ENCODE results near the gene RALGAPB. TPM values are rescaled to one million over a fixed set of nuclear protein-coding genes. Genes with fewer than 3 reads are reported as not detected.

RALGAPB gene
- total and polyA plus RNA-seq, 2 of the 13 experiments (the other 11 are each of a cell fraction or from before 2014, with no cell fraction given) = 17.6 to 30.6 TPM

DNA sequence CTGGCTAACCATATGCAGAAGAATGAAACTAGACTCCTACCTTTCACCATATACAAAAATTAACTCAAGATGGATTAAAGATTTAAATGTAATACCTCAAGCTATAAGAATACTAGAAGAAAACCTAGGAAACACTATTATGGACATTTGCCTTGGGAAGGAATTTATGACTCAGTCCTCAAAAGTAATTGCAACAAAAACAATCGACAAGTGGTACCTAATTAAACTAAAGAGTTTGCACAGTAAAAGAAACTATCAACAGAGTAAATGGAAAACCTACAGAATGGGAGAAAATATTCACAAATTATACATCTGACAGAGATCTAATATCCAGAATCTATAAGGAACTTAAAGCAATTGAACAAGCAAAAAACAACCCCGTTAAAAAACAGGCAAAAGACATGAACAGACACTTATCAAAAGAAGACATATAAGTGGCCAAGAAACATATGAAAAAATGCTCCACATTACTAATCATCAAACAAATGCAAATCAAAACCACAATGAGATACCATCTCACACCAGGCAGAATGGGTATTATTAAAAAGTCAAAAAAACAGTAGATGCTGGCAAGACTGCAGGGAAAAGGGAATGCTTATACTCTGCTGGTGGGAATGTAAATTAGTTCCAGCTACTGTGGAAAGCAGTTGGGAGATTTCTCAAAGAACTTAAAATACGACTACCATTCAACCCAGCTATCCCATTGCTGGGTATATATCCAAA is 31.9 kb downstream of the RALGAPB start:
- FAIRE-seq (no peak), ATAC-seq (no peak), DNase-seq (ENCODE audit: low spot score) (no peak)
- POLR2A ChIA-PET = interaction anchor here (0.6 kb wide), 1 partner anchor 81 kb away, joined by 3 read pairs; no protein-coding TSS in a partner anchor
- in situ Hi-C loops (cut with HindIII; ENCODE audit: extremely low pct_ligation_motif_present, low pct_unique_long_range_greater_than_20kb) (no loop called here), intact Hi-C loops (cut with micrococcal nuclease; ENCODE audit: unreplicated experiment) (no loop called here)
- Histone ChIP-seq H3K79me2 (ENCODE audit: insufficient read depth, low read length) (no peaks in the 10 kb centered on the region), H3K9ac (ENCODE audit: insufficient read depth, low read depth, low read length) (no peak overlapping the region), H3K9me3 (ENCODE audit: low read length) (no peaks in the 10 kb centered on the region), H3K36me3 (replicated peaks in 1 of 2; ENCODE audit: control insufficient read depth in 1 of 2, insufficient read depth in 2 of 2, low read length in 2 of 2) (peaks cover 29 to 45% of the 10 kb centered on the region in 2 experiments; a peak in 4 of 5 replicates), H3K4me2 (ENCODE audit: low read depth, low read length) (no peak overlapping the region), H3K4me1 (ENCODE audit: insufficient read depth, low read length) (no peaks in the 10 kb centered on the region), H3K4me3 (replicated peaks in 1 of 3; ENCODE audit: insufficient read depth in 1 of 3, low read depth in 2 of 3, low read length in 3 of 3) (no peak overlapping the region), H2AFZ (ENCODE audit: low read length) (no peak overlapping the region), H3K27ac (ENCODE audit: extremely low read length, insufficient read depth, low read length) (no peak overlapping the region), H4K20me1 (ENCODE audit: insufficient read depth, low read length) (no peaks in the 10 kb centered on the region), H3K27me3 (ENCODE audit: control insufficient read depth in 1 of 2, insufficient read depth in 2 of 2, low read length in 2 of 2) (no peaks in the 10 kb centered on the region)
- CTCF ChIA-PET (ENCODE audit: low intra/inter-chr PET ratio, low total read pairs) = no interaction called here
- TF ChIP-seq YEATS4 (CRISPR knock-in tag; IDR thresholded peaks at IDR 0.05; ENCODE audit: borderline replicate concordance) (0 out of 2 replicates have a peak, but pooled peaks have one; percentile 13), ZSCAN30 (CRISPR knock-in tag; IDR thresholded peaks at IDR 0.05) (no peak), ZNF33A (CRISPR knock-in tag; IDR thresholded peaks at IDR 0.05; ENCODE audit: borderline replicate concordance) (no peak), HNF4A (CRISPR knock-in tag; IDR thresholded peaks at IDR 0.05) (no peak), ZFY (CRISPR knock-in tag; IDR thresholded peaks at IDR 0.05) (no peak), ZBTB8A (CRISPR knock-in tag; IDR thresholded peaks at IDR 0.05; ENCODE audit: borderline replicate concordance, low read depth) (no peak)
- TF ChIP-seq, protein P1, sequence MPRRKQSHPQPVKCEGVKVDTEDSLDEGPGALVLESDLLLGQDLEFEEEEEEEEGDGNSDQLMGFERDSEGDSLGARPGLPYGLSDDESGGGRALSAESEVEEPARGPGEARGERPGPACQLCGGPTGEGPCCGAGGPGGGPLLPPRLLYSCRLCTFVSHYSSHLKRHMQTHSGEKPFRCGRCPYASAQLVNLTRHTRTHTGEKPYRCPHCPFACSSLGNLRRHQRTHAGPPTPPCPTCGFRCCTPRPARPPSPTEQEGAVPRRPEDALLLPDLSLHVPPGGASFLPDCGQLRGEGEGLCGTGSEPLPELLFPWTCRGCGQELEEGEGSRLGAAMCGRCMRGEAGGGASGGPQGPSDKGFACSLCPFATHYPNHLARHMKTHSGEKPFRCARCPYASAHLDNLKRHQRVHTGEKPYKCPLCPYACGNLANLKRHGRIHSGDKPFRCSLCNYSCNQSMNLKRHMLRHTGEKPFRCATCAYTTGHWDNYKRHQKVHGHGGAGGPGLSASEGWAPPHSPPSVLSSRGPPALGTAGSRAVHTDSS (CRISPR knock-in tag; conservative IDR thresholded peaks at IDR 0.05) = no peak
- BruUV-seq (replicated peaks) = TSS peak; percentile 19
- WGBS (ENCODE audit: low lambda C conversion rate) = 93% methylated on average over 3 of the region's 3 CpGs
